T-helper 1 cell treated with Interleukin-12 subunit alpha and Interleukin-12 subunit beta and Interleukin-4 antibody, amounts not matched to agents 30 μg/mL and 1 μg/mL, for 36 hours (primary cell): ENCODE measurements around the gene MMP21.
A peak's percentile ranks its signal among the peaks of the same experiment; 100 is the strongest.

Experiments used
- H3K27ac Mint-ChIP-seq: one replicate; pipeline ENCODE4 v1.8.0; 2021; ENCODE audit warnings: mild to moderate bottlenecking, mixed read lengths
- H3K27me3 Mint-ChIP-seq: one replicate; pipeline ENCODE4 v1.8.0; 2021; ENCODE audit warnings: low read depth, mixed read lengths
- H3K36me3 Mint-ChIP-seq: one replicate; pipeline ENCODE4 v1.8.0; 2021; ENCODE audit warnings: low read depth, mixed read lengths
- H3K4me1 Mint-ChIP-seq: one replicate; pipeline ENCODE4 v1.8.0; 2021; ENCODE audit warnings: low read depth, mixed read lengths
- H3K4me3 Mint-ChIP-seq: one replicate; pipeline ENCODE4 v1.8.0; 2021; ENCODE audit warnings: mild to moderate bottlenecking, moderate library complexity, mixed read lengths
- H3K9me3 Mint-ChIP-seq: one replicate; pipeline ENCODE4 v1.8.0; 2021; ENCODE audit warnings: mixed read lengths

MMP21 gene

GRCh38 chr10:125721035-125721434 lies 54.6 kb downstream of the MMP21 start:
- Mint-ChIP-seq H3K27ac (no peak overlapping the region), H3K4me1 (peaks cover 22% of the 10 kb centered on the region), H3K4me3 (peak overlapping the region; percentile 60), H3K27me3 (no peaks in the 10 kb centered on the region), H3K9me3 (peaks cover 3% of the 10 kb centered on the region), H3K36me3 (peaks cover 43% of the 10 kb centered on the region)

- peaks cover 3% of the 10 kb centered on the region for H3K9me3 Mint-ChIP-seq
- H3K36me3 Mint-ChIP-seq: peaks cover 35% of the 10 kb centered on the region
- H3K27me3 Mint-ChIP-seq: no peaks in the 10 kb centered on the region
These were observed 55.6 kb downstream of the MMP21 start for GRCh38 chr10:125720002-125720382.

GRCh38 chr10:125719173-125720001 lies 56.2 kb downstream of the MMP21 start, which contains the start of gene EDRF1:
EDRF1 (plus strand) TSS chr10:125719709; CDS start chr10:125719808, 99 bp downstream.
- Mint-ChIP-seq H3K27ac (peak within 1 kb of the TSS; percentile 99), H3K9me3 (peaks cover 3% of the 10 kb centered on the region), H3K4me3 (peak within 1 kb of the TSS; percentile 99), H3K4me1 (peaks cover 22% of the 10 kb centered on the region), H3K27me3 (no peaks in the 10 kb centered on the region), H3K36me3 (peaks cover 29% of the 10 kb centered on the region)

More at GRCh38 chr10:125720002-125720382, 55.6 kb downstream of the MMP21 start:
- Mint-ChIP-seq H3K27ac (peak overlapping the region; percentile 99), H3K4me3 (peak overlapping the region; percentile 99), H3K4me1 (peaks cover 22% of the 10 kb centered on the region)
